ENCODE data around the gene MOK. TPM values are rescaled to one million over a fixed set of nuclear protein-coding genes. Genes with fewer than 3 reads are reported as not detected.

The MOK gene
- total RNA-seq, 1 donor from 2014 or later: 38.7 TPM

GRCh38 chr14:102277874-102278630, 26.9 kb downstream of the MOK start:
- Mint-ChIP-seq H3K4me1 (ENCODE audit: low read depth) (no peaks in the 10 kb centered on the region), H3K9me3 (ENCODE audit: low read depth) (peaks cover 4% of the 10 kb centered on the region), H3K27me3 (no peaks in the 10 kb centered on the region), H3K27ac (no peak overlapping the region), H3K36me3 (ENCODE audit: insufficient read depth) (peaks cover 7% of the 10 kb centered on the region), H3K4me3 (ENCODE audit: low read depth) (no peak overlapping the region)
- no peak for DNase-seq (ENCODE audit: low spot score, unreplicated experiment)
- no peak for TF ChIP-seq CTCF (IDR thresholded peaks at IDR 0.05; ENCODE audit: unreplicated experiment)

GRCh38 chr14:102275866-102276265, 29.1 kb downstream of the MOK start:
- no peak overlapping the region for H3K27ac Mint-ChIP-seq
- TF ChIP-seq CTCF (IDR thresholded peaks at IDR 0.05; ENCODE audit: unreplicated experiment): no peak
- H3K27me3 Mint-ChIP-seq: no peaks in the 10 kb centered on the region
- DNase-seq (ENCODE audit: low spot score, unreplicated experiment): no peak
- peaks cover 7% of the 10 kb centered on the region for H3K36me3 Mint-ChIP-seq (ENCODE audit: insufficient read depth)
- H3K4me1 Mint-ChIP-seq (ENCODE audit: low read depth): no peaks in the 10 kb centered on the region
- no peak overlapping the region for H3K4me3 Mint-ChIP-seq (ENCODE audit: low read depth)
- peaks cover 4% of the 10 kb centered on the region for H3K9me3 Mint-ChIP-seq (ENCODE audit: low read depth)

- Mint-ChIP-seq H3K27ac (no peak overlapping the region), H3K4me1 (ENCODE audit: low read depth) (peaks cover 8% of the 10 kb centered on the region), H3K27me3 (no peaks in the 10 kb centered on the region), H3K9me3 (ENCODE audit: low read depth) (peaks cover 4% of the 10 kb centered on the region), H3K4me3 (ENCODE audit: low read depth) (no peak overlapping the region), H3K36me3 (ENCODE audit: insufficient read depth) (peaks cover 7% of the 10 kb centered on the region)
- DNase-seq (ENCODE audit: low spot score, unreplicated experiment): no peak
- no peak for TF ChIP-seq CTCF (IDR thresholded peaks at IDR 0.05; ENCODE audit: unreplicated experiment)
These were observed 32.6 kb downstream of the MOK start for GRCh38 chr14:102272392-102272791.

GRCh38 chr14:102264775-102265174, 40.2 kb downstream of the MOK start:
- Mint-ChIP-seq H3K36me3 (ENCODE audit: insufficient read depth) (no peaks in the 10 kb centered on the region), H3K4me3 (ENCODE audit: low read depth) (no peak overlapping the region), H3K27ac (no peak overlapping the region), H3K27me3 (no peaks in the 10 kb centered on the region), H3K4me1 (ENCODE audit: low read depth) (peaks cover 17% of the 10 kb centered on the region), H3K9me3 (ENCODE audit: low read depth) (no peaks in the 10 kb centered on the region)
- DNase-seq (ENCODE audit: low spot score, unreplicated experiment): no peak
- TF ChIP-seq CTCF (IDR thresholded peaks at IDR 0.05; ENCODE audit: unreplicated experiment): no peak

GRCh38 chr14:102264355-102264754, 40.6 kb downstream of the MOK start:
- no peak for TF ChIP-seq CTCF (IDR thresholded peaks at IDR 0.05; ENCODE audit: unreplicated experiment)
- Mint-ChIP-seq H3K4me3 (ENCODE audit: low read depth) (no peak overlapping the region), H3K27ac (no peak overlapping the region), H3K27me3 (no peaks in the 10 kb centered on the region), H3K4me1 (ENCODE audit: low read depth) (peaks cover 17% of the 10 kb centered on the region), H3K36me3 (ENCODE audit: insufficient read depth) (no peaks in the 10 kb centered on the region), H3K9me3 (ENCODE audit: low read depth) (no peaks in the 10 kb centered on the region)
- no peak for DNase-seq (ENCODE audit: low spot score, unreplicated experiment)

Data from progenitor cell of endocrine pancreas (in vitro differentiated cells).